Measurements from ENCODE around the gene LRRC7.

LRRC7 gene

DNA sequence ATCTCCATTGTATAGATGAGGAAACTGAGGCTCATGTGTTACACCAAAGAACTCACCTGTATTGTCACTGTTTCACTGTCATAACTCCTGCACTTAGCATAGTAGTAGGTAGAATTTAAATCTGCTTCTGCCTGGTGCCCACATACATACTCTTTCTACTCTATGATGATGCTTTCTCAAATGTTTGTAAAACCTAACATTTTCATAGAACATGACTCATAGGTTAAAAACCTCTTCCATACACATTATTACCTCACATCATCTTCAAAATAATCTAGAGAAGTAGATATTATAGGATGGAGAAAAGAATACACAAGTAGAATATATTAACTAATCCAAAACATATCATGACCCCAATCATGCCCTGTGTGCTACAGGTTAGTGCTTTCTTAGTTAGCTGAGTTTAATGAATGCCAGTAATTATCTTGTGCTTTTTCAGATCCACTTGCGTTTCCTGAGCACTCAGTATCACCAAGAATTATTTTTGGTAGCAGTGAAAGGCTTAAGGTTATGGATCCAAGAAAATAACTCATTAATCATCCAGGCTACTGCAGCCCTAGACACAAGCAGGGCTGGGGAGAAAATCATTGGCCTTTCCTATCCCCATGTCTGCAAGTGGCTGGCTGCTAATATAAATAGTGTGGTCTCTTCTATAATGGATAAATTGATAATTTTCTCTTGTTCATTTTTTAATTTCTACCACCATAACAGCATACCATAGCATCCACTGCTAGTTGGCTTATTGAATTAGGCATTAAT is 480.8 kb downstream of the LRRC7 start:
- DNase-seq: no peak

DNA sequence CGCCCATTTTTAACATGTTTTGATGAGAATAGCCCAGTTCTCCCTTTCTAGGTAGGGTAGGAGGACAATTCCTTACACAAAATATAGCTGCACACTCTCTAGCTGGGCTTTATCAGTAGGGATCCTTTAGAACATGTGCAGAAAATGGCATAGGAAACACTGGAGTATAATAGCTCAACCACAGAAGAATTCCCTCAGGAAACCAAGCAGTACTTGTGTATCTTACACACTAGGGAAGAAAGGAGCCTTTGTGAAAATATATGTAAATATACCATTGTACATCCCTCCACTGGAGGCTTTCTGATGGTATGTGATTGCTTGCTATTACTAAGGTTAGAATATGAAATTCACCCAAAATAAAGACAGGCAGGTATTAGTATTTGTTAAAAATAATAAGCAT is 484.2 kb downstream of the LRRC7 start:
- no peak for DNase-seq

DNA sequence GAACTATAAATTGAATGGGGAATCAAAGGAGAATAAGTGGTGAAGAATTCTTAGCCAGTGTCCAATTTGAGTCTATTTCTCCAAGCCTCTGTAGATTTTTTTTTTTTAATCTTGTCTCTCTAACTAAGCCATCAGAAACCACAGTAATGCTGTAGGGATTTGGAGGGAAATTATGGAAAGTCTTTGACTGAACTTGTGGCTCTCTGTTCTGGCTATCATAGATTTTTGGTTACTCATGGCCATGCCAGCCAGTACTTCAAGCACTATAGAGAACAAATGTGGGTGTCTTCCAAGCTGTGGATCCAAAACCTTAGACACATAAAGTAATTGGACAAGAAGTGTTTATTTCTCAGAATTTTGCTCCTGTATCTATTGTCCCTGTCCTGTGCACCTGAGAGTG is 489.8 kb downstream of the LRRC7 start:
- DNase-seq: no peak

DNA sequence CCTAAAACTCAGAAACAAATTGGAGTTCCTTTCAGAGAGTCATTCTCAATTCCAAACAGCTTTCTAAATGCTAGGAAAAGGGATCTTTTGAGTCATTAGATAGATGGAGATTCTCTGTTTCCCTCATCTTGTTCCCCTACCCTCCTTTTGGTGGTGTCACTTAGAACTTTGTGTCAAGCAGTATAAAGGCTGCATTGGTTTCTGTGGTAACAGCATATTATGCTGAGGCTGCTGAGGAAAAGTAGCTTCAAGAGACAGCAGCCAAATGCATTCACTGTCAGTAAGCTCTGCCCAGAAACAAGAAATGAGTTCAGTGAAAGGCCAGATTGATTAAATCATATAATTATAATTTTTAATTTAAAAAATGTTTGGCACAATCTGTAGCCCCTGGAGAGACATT is 493.5 kb downstream of the LRRC7 start:
- no peak for DNase-seq

GRCh38 chr1:70063861-70064260 is 496.1 kb downstream of the LRRC7 start:
- DNase-seq: no peak

GRCh38 chr1:70066711-70067110 is 499.0 kb downstream of the LRRC7 start:
- DNase-seq: no peak

DNA sequence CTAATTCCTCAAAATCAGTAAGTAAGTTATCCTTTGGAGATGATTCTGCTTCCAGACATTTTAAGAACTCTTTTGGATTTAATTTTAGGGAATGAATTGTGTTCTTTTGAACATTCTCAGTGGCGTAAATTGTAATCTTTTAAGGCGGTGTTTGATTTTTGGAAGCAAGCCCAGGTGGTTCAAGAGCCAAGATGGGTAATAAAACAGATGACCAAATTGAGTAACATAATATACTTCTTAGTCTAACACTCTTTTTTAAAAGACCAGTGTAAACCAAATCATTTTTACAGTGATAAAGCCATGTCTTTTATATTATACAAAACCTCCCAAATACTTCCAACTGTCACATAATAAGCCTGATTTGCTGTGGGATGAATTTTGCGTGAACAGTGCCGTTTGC is 503.9 kb downstream of the LRRC7 start:
- DNase-seq: no peak

DNA sequence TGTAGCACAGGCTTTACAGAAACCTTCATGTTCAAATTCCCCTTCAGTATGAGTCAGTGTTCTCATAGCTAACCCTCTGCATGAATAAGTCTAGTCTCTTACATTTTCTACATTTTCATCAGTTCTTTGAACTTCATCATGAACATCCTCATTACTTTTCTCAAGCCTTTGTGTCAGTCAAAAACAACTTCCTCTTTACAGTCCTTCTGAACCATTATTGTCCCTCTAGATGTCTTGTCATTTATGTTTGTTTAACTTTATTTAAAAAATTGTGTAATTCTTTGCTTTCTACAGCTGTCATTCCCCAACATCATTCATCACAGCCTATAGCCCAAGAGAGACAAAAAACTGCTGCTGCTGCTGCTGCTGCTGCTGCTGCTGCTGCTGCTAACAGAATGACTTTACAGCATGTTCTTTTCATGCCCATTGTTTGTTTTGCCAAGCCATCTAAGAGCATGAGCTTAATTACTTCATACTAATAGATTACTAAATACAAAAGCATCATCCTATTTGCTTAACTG is 504.6 kb downstream of the LRRC7 start:
- DNase-seq: no peak

DNA sequence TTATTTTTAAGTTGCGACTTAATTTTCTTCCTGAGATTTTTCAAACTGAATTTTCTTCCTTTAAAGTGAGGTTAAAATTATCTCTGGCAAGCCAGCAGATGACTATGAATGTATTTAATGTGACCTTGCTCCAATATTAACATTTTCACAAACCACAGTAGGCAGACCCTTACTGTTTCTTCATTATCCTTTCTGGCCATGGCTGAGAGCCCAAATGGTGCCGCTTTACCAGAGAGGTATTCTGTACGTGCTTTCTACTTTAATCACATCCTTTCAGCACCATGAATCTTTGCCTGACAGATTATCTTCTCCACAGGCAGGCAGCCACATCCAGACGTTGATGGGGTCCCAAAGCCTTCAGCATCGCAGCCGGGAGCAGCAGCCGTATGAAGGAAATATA is 508.0 kb downstream of the LRRC7 start:
- DNase-seq: no peak

GRCh38 chr1:70077066-70077465 is 509.3 kb downstream of the LRRC7 start:
- DNase-seq: no peak

GRCh38 chr1:70079546-70079945 is 511.8 kb downstream of the LRRC7 start:
- DNase-seq: no peak

- DNase-seq: no peak
These were observed 515.8 kb downstream of the LRRC7 start for GRCh38 chr1:70083519-70083918.

- DNase-seq: no peak
These were observed 516.7 kb downstream of the LRRC7 start for GRCh38 chr1:70084314-70084915.

- DNase-seq: no peak
These were observed 517.8 kb downstream of the LRRC7 start for GRCh38 chr1:70085521-70085920.

- no peak for DNase-seq
These were observed 519.2 kb downstream of the LRRC7 start for GRCh38 chr1:70086897-70087296.

- no peak for DNase-seq
These were observed 522.4 kb downstream of the LRRC7 start for GRCh38 chr1:70090141-70090540.

DNA sequence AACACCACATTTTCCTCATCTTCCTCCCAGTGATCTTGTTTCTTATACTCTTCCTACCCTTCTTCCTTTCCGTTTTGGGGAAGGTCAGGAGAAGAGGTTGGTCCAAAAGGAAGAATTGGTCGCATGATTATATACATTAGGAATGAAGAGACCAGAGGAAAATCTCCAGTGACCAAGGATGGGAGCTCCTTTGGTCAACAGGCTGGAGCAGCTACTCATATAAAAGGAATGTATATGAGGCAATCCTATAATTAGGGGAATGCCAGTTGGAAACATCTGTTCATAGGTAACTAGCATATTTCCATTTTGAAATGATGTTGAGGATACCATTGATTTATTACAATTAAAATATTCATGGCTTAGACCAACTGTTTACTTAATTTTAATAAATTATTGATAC is 523.2 kb downstream of the LRRC7 start:
- no peak for DNase-seq

GRCh38 chr1:70091811-70092210 is 524.1 kb downstream of the LRRC7 start:
- DNase-seq: no peak

GRCh38 chr1:70092526-70092925 is 524.8 kb downstream of the LRRC7 start:
- DNase-seq: no peak

GRCh38 chr1:70093250-70093975 is 525.7 kb downstream of the LRRC7 start:
- no peak for DNase-seq

DNA sequence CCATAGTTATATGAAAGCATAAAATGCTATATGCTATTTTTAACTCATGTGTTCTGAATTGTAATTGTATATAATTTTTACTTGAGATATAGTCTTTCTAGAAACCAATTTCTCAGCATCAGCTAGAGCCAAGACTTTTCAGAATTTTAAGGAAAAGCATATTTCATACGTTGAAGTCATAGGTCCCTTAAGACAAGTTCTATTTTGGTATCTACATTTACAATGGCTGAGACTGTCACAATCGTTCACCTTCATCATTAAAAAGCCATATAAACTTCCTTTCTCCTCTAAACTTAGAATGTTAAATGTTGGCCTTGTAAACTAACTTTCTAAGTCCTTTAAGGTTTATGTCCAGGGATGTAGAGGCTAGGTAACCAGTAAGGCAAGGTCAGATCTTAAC is 533.5 kb downstream of the LRRC7 start:
- no peak for DNase-seq

- no peak for DNase-seq
These were observed 534.1 kb downstream of the LRRC7 start for GRCh38 chr1:70101774-70102173.

GRCh38 chr1:70103770-70104169 is 536.0 kb downstream of the LRRC7 start:
- no peak for DNase-seq

DNA sequence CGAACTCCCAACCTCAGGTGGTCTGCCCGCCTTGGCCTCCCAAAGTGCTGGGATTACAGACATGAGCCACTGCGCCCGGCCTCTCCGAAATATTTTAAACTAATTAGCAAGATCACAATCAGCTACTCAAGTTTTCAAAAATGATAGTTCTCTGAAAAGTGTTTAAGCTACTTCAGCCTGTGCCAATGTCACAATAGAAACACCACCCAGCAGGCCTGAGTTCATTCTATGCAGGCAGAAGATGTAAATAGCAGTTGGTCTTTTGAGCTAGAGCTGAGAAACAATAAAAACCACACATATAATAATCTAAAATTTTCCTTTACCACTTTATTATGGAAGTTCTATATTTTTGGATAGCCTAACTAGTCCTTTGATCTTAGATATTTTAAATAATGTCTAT is 541.5 kb downstream of the LRRC7 start:
- no peak for DNase-seq
